OCI-LY3 (cell line): ENCODE data around the gene ARHGAP19.

Source experiments
- H2AFZ ChIP-seq: fragments of 200-600, 300-600 bp; shearing (Covaris generic); 2 replicates; pipeline ENCODE4 v1.6.0; 2014; ENCODE audit warnings: antibody characterized with exemption, low read depth, low read length
- H3K27ac ChIP-seq: fragments of 200-600, 300-600 bp; sonication (generic); 2 replicates; pipeline ENCODE4 v1.5.1; 2014; ENCODE audit warnings: mild to moderate bottlenecking, low read length, moderate library complexity, mixed read lengths
- H3K27me3 ChIP-seq: fragments of 200-600, 300-600 bp; sonication (generic); 2 replicates; pipeline ENCODE4 v1.6.1; 2014; ENCODE audit warnings: low read depth, low read length, mixed read lengths
- H3K36me3 ChIP-seq: fragments of 200-600, 300-600 bp; sonication (generic); replicated peaks from 2 replicates; pipeline ENCODE3; 2014; ENCODE audit warnings: low read depth, low read length, mixed read lengths
- H3K4me1 ChIP-seq: fragments of 300-600, 200-600 bp; sonication (generic); 2 replicates; pipeline ENCODE4 v1.6.1; 2014; ENCODE audit warnings: low read length, mixed read lengths
- H3K4me2 ChIP-seq: fragments of 200-600, 300-600 bp; sonication (generic); 2 replicates; pipeline ENCODE4 v1.6.1; 2014; ENCODE audit warnings: low read length, mixed read lengths
- H3K4me3 ChIP-seq: fragments of 300-600, 200-600 bp; sonication (generic); 2 replicates; pipeline ENCODE4 v1.5.1; 2014; ENCODE audit warnings: antibody characterized with exemption, mild to moderate bottlenecking, low read length, moderate library complexity
- H3K79me2 ChIP-seq: fragments of 300-600, 200-600 bp; shearing (Covaris generic); 2 replicates; pipeline ENCODE4 v1.6.1; 2014; ENCODE audit warnings: mild to moderate bottlenecking, low read length, mixed read lengths
- H3K9ac ChIP-seq: fragments of 300-600, 200-600 bp; shearing (Covaris generic); 2 replicates; pipeline ENCODE4 v1.6.0; 2014; ENCODE audit warnings: mild to moderate bottlenecking, low read length, moderate library complexity
- H3K9me3 ChIP-seq: fragments of 200-600, 300-600 bp; shearing (Covaris generic); 2 replicates; pipeline ENCODE4 v1.6.1; 2014; ENCODE audit warnings: low read length, mixed read lengths; ENCODE audit not compliant: insufficient read depth
- H4K20me1 ChIP-seq: fragments of 200-600, 300-600 bp; sonication (generic); 2 replicates; pipeline ENCODE4 v1.6.1; 2016; ENCODE audit warnings: low read length, mixed read lengths; ENCODE audit not compliant: insufficient read depth
- EZH2phosphoT487 ChIP-seq: fragments of 200-600 bp; shearing (Covaris generic); IDR thresholded peaks from 2 replicates; pipeline ENCODE4 v1.6.1; 2018; ENCODE audit warnings: antibody characterized with exemption, mixed run types, low read depth
- TF ChIP-seq, protein P1 (sequence below): fragments of 200-600, 300-600 bp; sonication (generic); IDR thresholded peaks from 2 replicates; pipeline ENCODE4 v1.5.1; 2014; ENCODE audit warnings: antibody characterized with exemption, low read length, low read depth

The ARHGAP19 gene

DNA sequence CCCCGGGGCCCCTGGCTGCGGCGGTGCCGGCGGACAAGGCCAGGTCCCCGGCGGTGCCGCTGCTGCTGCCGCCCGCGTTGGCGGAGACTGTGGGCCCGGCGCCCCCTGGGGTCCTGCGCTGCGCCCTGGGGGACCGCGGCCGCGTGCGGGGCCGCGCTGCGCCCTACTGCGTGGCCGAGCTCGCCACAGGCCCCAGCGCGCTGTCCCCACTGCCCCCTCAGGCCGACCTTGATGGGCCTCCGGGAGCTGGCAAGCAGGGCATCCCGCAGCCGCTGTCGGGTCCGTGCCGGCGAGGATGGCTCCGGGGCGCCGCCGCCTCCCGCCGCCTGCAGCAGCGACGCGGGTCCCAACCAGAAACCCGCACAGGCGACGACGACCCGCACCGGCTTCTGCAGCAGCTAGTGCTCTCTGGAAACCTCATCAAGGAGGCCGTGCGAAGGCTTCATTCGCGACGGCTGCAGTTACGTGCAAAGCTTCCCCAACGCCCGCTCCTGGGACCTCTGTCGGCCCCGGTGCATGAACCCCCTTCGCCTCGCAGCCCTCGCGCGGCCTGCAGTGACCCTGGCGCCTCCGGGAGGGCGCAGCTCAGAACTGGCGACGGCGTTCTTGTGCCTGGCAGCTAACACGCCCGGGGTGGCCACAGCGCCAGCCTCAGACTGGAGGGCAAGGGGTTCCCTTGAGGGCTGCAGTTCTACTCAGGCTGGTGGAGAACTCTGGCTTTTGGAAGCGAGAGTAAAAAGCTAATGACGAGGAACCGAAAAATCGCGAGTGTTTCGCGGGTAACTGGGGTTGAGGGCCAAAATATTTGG lies 27.4 kb upstream of the ARHGAP19 start:
- H4K20me1 ChIP-seq, result no peaks in the 10 kb centered on the region
- no peaks in the 10 kb centered on the region for H3K27me3 ChIP-seq
- no peaks in the 10 kb centered on the region for H3K4me1 ChIP-seq
- no peak overlapping the region for H3K9ac ChIP-seq
- peak overlapping the region; percentile 87; the same call in 1 of the 2 replicates for H3K4me3 ChIP-seq
- no peaks in the 10 kb centered on the region for H3K36me3 ChIP-seq
- H3K79me2 ChIP-seq, result no peaks in the 10 kb centered on the region
- H2AFZ ChIP-seq, result no peak overlapping the region
- no peak overlapping the region for H3K4me2 ChIP-seq
- no peak overlapping the region for H3K27ac ChIP-seq
- TF ChIP-seq EZH2phosphoT487, result no peak
- TF ChIP-seq, protein P1, sequence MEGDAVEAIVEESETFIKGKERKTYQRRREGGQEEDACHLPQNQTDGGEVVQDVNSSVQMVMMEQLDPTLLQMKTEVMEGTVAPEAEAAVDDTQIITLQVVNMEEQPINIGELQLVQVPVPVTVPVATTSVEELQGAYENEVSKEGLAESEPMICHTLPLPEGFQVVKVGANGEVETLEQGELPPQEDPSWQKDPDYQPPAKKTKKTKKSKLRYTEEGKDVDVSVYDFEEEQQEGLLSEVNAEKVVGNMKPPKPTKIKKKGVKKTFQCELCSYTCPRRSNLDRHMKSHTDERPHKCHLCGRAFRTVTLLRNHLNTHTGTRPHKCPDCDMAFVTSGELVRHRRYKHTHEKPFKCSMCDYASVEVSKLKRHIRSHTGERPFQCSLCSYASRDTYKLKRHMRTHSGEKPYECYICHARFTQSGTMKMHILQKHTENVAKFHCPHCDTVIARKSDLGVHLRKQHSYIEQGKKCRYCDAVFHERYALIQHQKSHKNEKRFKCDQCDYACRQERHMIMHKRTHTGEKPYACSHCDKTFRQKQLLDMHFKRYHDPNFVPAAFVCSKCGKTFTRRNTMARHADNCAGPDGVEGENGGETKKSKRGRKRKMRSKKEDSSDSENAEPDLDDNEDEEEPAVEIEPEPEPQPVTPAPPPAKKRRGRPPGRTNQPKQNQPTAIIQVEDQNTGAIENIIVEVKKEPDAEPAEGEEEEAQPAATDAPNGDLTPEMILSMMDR, result no peak
- H3K9me3 ChIP-seq, result no peaks in the 10 kb centered on the region

DNA sequence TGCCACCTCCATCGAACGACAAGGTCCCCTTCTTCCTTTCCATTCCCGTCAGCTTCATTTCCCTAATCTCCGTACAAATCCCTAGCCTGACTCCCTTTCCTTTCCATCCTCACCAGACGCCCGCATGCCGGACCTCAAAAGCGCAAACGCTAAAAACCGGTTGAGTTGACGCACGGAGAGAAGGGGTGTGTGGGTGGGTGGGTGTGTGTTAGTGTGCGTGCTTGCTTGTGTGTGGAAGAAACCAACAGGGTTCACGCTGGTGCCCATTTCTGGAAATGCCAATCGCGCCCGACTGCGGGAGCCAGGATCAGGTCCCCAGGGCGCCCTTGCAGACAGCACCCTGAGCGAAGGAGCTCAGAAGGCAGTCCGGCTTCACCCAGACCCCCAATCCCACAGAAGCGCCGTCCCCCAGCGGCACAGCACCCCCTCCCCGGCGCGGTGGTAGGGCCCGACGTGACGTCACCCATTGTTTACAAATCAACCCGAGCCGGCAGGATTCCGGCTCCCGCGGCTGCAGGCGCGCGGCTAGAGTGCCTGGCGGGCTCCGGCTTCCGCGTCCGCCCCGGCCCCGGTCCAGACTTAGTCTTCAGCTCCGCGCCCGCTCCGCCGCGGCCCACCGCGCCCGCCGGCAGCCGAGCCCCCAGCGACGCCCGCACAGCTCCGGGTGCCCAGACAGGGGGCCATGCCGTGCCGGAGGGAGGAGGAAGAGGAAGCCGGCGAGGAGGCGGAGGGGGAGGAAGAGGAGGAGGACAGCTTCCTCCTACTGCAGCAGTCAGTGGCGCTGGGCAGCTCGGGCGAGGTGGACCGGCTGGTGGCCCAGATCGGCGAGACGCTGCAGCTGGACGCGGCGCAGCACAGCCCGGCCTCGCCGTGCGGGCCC lies 26.6 kb upstream of the ARHGAP19 start, which contains the start of gene FRAT1:
FRAT1 (plus strand) TSS at position 500 of the 880 bp plus-strand sequence; CDS start at position 683, 183 bp downstream.
- Histone ChIP-seq H3K36me3 (no peaks in the 10 kb centered on the region), H3K27ac (no peak within 1 kb of the TSS)

DNA sequence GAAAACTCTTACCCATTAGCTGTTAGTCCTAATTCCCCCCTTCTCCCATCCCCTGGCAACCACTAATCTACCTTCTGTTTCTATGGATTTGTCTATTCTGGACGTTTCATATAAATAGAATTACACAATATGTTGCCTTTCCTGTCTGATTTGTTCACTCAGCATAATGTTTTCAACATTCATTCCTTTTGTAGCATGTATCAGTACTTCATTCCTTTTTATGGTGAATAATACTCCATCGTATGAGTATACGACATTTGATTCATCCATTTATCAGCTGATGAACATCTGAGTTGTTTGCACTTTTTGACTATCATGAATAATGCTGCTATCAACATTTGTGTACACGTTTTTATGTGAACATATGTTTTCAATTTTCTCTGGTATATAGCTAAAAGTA lies 22.2 kb upstream of the ARHGAP19 start:
- no peak overlapping the region for H3K27ac ChIP-seq
- H4K20me1 ChIP-seq, result no peaks in the 10 kb centered on the region
- no peaks in the 10 kb centered on the region for H3K36me3 ChIP-seq
- no peak overlapping the region for H3K4me2 ChIP-seq
- no peaks in the 10 kb centered on the region for H3K79me2 ChIP-seq
- H3K9ac ChIP-seq, result no peak overlapping the region
- no peaks in the 10 kb centered on the region for H3K27me3 ChIP-seq
- no peaks in the 10 kb centered on the region for H3K9me3 ChIP-seq
- no peak overlapping the region for H2AFZ ChIP-seq
- H3K4me3 ChIP-seq, result no peak overlapping the region
- no peak for TF ChIP-seq EZH2phosphoT487
- TF ChIP-seq, protein P1, result no peak
- H3K4me1 ChIP-seq, result no peaks in the 10 kb centered on the region

More for the DNA sequence above, 26.6 kb upstream of the ARHGAP19 start, which contains the start of gene FRAT1:
- Histone ChIP-seq H3K4me1 (no peaks in the 10 kb centered on the region), H4K20me1 (no peaks in the 10 kb centered on the region), H3K4me2 (peak within 1 kb of the TSS; percentile 93), H3K79me2 (no peaks in the 10 kb centered on the region), H3K27me3 (no peaks in the 10 kb centered on the region), H3K9me3 (no peaks in the 10 kb centered on the region), H3K9ac (peak within 1 kb of the TSS; percentile 73), H2AFZ (peak within 1 kb of the TSS; percentile 69), H3K4me3 (peak within 1 kb of the TSS; percentile 87)
- TF ChIP-seq, protein P1, result no peak
- TF ChIP-seq EZH2phosphoT487, result no peak

DNA sequence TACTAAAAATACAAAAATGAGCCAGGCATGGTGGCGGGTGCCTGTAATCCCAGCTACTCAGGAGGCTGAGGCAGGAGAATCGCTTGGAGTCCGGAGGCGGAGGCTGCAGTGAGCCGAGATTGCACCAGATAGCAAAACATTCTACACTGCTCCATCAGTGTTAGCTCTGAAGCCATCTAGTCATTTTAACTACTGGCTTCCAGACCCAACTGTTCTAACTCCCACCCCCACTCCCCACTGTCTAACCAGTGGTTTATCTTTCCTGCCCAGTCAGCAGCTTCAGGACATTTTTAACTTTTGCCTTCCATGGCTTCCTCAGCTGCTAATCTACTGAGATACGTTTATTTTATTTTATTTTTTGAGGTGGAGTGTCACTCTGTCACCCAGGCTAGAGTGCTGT lies 20.5 kb upstream of the ARHGAP19 start:
- Histone ChIP-seq H3K9ac (no peak overlapping the region), H3K4me1 (no peaks in the 10 kb centered on the region), H3K9me3 (no peaks in the 10 kb centered on the region), H2AFZ (no peak overlapping the region), H4K20me1 (no peaks in the 10 kb centered on the region), H3K27me3 (no peaks in the 10 kb centered on the region), H3K4me2 (no peak overlapping the region), H3K79me2 (no peaks in the 10 kb centered on the region), H3K27ac (no peak overlapping the region), H3K4me3 (no peak overlapping the region), H3K36me3 (no peaks in the 10 kb centered on the region)
- TF ChIP-seq EZH2phosphoT487, result no peak
- TF ChIP-seq, protein P1, result no peak
